K562 (cell line): ENCODE results near the gene GALNT16. TPM values are rescaled to one million over a fixed set of nuclear protein-coding genes. Genes with fewer than 3 reads are reported as not detected.

Source experiments
- CEBPG ChIP-seq, 3 experiments: fragments of 200-800 bp in 1 of 3; sonication (Bioruptor generic) in 1 of 3; sonication (generic) in 1 of 3; formaldehyde crosslinking in 1 of 3; IDR thresholded peaks in 2 of 3; conservative IDR thresholded peaks in 1 of 3; 2 replicates each; pipeline versions ENCODE4 v1.6.1 to v1.8.0; 2016 to 2022; ENCODE audit warnings: missing compliant biosample characterization in 2 of 3, missing genetic modification characterization in 2 of 3, mild to moderate bottlenecking in 1 of 3, missing genetic modification reagents in 1 of 3
- E2F4 ChIP-seq: sonication (generic); formaldehyde crosslinking; IDR thresholded peaks from 2 replicates; pipeline ENCODE4 v1.8.0; 2022; ENCODE audit warnings: mild to moderate bottlenecking, low read depth, missing genetic modification reagents
- HDAC2 ChIP-seq: fragments of 450-650 bp; IDR thresholded peaks from 2 replicates; pipeline ENCODE4 v1.6.1; 2016; ENCODE audit warnings: mild to moderate bottlenecking
- MAFG ChIP-seq: fragments of 450-650 bp; conservative IDR thresholded peaks from 2 replicates; pipeline ENCODE4 v1.6.1; 2016; ENCODE audit warnings: missing genetic modification characterization, missing compliant biosample characterization
- RNF219 ChIP-seq: fragments of 250-450 bp; sonication (Bioruptor Pico); IDR thresholded peaks from 2 replicates; pipeline ENCODE4 v1.5.0; 2022; ENCODE audit warnings: mild to moderate bottlenecking
- ZNF639 ChIP-seq, 2 experiments: fragments of 200-800 bp in 1 of 2; sonication (Bioruptor generic) in 1 of 2; sonication (generic) in 1 of 2; formaldehyde crosslinking in 1 of 2; IDR thresholded peaks in 1 of 2; conservative IDR thresholded peaks in 1 of 2; 2 replicates each; pipeline versions ENCODE4 v1.5.0 to v1.6.1; 2016 to 2020; ENCODE audit warnings: missing compliant biosample characterization in 1 of 2, missing genetic modification characterization in 1 of 2, missing genetic modification reagents in 1 of 2
- polyA plus RNA-seq, 8 experiments: library from polyadenylated mRNA; depleted of rRNA in 4 of 8; stranded (reverse) in 5 of 8; unstranded in 3 of 8; fragments of >200 nt; fragmentation: Nextera tagmentation in 2 of 8; fragmentation: Illumina TruSeq in 1 of 8; extraction: Ambion mirVana in 2 of 8; extraction: Trizol in 1 of 8; gene quantifications; 2 replicates each; pipeline versions ENCODE4 v1.2.1 to v1.2.3, GENCODE V29; 2011 to 2014; ENCODE audit warnings: inconsistent platforms in 1 of 8, missing spikeins in 1 of 8
- total RNA-seq, 7 experiments: library from RNA; depleted of rRNA in 6 of 7; stranded (reverse); fragments of >200 nt in 6 of 7; fragmentation: Illumina TruSeq in 2 of 7; extraction: Trizol in 2 of 7; gene quantifications; 2 replicates each; pipeline versions ENCODE4 v1.2.1 to v1.2.3, GENCODE V29; 2011 to 2021; ENCODE audit warnings: low replicate concordance in 1 of 7

Gene GALNT16
- total and polyA plus RNA-seq, 9 of the 15 experiments (the other 6 are each of a cell fraction or from before 2014, with no cell fraction given), result not detected

- TF ChIP-seq RNF219 (no peak), E2F4 (CRISPR knock-in tag) (no peak), HDAC2 (no peak), CEBPG (CRISPR knock-in tag; IDR thresholded peaks at IDR 0.05) (no peak), CEBPG (tag; conservative IDR thresholded peaks at IDR 0.05 in 1 of 2, IDR thresholded peaks at IDR 0.05 in 1 of 2) (no peak), MAFG (tag) (no peak), ZNF639 (CRISPR knock-in tag; conservative IDR thresholded peaks at IDR 0.05 in 1 of 2, IDR thresholded peaks at IDR 0.05 in 1 of 2) (no peak)
- TF ChIP-seq, all 486 proteins: peak for 0
These were observed 98.4 kb downstream of the GALNT16 start (continued) for GRCh38 chr14:69358233-69358963.
